HG03575 (cell line): Measurements from ENCODE around the gene PHYHIPL.

Experiments used
- ATAC-seq: cut with Tn5 transposase; IDR thresholded peaks from one replicate; pipeline ENCODE4 v1.9.1; 2021; ENCODE audit not compliant: unreplicated experiment, insufficient number of reproducible peaks, low FRiP score; ENCODE audit errors: extremely low read depth

PHYHIPL gene

DNA sequence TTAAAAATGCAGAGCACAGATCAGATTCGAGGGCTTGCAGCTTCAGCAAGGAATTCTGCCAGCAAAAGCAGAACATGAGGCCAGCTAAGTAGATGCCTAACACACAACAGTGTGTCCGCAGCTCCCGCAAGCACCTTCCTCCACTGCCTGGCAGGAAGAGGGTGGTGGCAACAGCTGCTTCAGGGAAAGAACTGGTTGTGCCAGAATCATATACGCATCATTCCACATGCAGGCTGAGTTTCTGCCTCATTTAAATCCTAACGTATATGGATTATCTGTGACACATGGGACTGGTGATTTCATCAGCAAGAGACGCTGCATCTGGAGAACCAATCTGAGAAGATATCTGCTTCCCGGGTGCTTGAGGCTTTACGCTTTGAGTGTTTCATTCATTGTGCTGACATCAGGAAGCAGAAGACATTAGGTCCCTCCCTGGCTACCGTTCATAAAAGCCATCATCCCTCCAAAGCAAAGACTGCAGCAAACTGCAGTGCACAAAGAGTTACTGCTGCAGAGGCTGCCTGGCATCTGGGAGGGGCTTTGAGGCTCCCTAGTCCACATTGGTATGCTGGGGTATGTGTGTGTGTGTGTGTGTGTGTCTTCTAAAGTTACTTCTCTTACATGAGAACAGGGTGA is 107.1 kb downstream of the PHYHIPL start:
- no peak for ATAC-seq

DNA sequence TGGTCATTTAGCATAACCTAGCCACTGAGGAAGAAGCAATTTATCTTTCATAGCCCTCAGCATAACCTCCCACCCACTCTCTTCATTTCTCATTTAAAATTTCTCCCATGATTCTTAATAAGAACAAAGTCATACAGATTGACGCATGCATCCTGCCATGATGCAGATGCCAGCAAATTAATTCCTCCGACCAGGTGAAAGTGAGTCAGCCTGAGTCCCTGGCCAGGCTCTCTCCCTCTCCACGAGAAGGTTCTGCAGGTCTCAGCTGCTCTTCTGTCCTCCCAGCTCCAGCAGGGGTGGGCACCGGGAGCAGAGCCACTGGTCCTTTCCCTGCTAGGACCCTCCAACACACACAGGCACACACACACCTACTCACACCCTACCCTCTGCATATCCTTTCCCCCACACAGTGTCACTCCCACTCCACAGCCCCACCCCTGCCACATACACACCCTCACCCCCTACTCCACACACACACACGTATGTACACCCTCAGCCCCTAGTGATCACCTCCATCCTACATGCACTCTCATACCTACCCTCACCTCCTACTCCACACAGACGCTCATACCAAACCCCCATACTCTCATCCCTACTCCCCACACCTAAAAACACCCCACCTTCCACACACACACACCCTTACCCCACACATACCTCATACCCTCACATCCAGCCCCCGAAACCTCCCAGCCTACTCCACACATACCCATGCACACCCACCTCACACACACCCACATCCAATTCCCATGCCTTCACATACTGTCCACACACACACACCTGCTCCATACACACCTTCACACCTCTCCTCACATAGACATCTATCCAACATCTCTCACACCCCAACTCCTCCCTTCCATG is 107.9 kb downstream of the PHYHIPL start:
- no peak for ATAC-seq

DNA sequence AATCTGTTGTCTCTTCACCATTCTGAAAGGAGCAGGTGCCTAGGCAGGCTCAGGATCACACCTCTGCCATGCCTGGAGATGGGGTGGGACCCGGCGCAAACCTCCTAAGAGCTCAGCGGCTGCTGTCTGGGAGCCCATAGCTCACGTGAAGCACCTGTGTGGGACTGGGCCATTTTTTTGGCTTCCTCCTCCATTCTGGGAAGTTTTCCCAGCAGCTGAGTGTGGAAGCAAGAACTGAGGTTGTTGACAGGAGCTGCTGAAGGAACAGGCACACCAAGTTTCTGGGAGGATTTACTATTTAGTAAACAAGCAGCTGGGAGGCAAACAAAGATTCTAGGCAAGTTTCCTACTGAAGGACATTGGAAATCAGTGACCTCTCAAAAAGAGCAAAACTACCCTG is 108.6 kb downstream of the PHYHIPL start:
- no peak for ATAC-seq

DNA sequence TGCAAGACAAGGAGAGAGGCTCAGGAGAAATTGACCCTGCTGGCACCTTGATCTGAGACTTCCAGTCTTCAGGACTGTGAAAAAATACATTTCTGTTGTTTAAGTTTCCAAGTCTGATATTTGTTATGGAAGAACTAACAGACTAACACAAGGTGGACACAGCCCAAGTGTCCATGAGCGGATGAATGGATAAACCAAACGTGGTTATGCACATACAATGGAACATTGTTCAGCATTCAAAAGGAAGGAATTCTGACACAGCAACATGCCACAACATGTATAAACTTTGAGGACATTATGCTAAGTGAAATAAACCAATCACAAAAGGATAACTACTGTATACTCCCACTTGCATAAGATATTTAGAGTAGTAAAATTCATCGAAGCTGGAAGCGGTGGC is 109.4 kb downstream of the PHYHIPL start:
- ATAC-seq: no peak

DNA sequence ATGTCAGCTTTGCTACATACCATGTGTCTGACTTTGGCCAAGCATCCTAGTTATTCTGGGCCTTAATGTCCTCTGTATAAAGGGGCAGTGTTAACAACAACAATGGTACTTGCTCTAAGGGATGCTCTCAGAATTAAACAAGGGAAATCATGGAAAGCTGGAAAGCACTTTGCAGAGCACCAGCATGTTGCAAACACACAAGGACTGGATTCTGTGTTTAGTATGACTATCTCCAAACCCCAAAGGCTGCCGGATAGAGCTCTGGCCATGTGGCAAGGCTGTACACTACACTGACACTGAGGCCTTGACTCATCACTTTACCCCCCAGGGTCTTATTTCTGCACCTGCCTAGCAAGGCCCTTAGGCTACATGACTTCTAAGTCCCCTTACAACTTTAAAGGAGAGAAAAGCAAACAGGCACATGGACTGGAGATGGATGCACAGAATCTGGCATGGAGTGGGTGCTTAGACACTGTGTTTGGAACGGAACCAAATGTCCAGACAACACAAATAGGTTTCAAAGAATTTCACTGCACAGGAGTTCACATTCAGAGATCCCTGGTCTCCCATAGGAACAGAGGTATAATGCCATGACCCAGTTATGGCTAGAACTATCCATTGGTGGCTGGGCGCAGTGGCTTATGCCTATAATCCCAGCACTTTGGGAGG is 111.3 kb downstream of the PHYHIPL start:
- ATAC-seq: no peak

DNA sequence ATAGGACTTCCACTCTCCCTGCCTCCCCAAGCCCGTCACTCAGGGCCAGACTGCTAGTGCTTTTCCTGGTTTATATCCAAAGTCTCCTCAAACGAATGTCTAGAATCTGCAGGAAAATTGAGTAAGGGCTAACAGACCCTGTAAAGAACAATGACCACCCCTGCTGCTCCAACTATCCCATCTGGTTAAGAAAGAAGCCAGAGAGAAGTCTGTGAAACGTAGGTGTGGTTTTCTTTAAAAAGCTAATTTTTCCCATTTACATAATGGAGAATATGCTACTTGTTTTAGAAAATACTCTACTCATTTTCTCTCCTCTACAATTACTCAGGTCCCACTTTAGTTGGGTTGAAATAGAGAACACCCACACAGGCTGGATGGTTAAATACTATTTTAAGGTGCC is 113.4 kb downstream of the PHYHIPL start:
- no peak for ATAC-seq

DNA sequence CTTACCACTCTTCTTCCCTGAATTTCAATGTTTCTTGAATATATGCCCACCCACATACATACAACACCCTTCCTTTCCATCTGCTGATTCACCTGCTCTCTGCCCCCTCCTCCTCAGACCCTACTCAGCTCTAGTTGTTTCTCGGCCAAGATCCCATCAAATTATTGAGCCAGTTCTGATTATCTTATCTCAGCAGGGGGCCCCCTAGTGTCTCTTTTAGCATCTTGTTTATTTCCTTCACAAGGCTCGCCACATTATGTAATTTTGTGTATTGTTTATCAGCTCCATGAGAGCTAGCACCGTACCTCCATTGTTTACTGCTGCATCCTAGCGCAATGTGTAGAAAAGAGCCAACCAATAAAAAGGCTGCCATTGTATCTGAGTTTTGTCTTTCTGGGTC is 114.0 kb downstream of the PHYHIPL start:
- no peak for ATAC-seq
